HUES64 (cell line): ENCODE data around the gene MLLT3.

Source experiments
- H3K27ac ChIP-seq: 2 replicates; pipeline ENCODE4 v1.7.0; 2013; ENCODE audit warnings: low read depth, low read length, inconsistent platforms
- H3K27me3 ChIP-seq: 2 replicates; pipeline ENCODE4 v1.6.1; 2013; ENCODE audit warnings: mild to moderate bottlenecking, low read length; ENCODE audit not compliant: insufficient read depth
- H3K36me3 ChIP-seq: 2 replicates; pipeline ENCODE4 v1.6.1; 2013; ENCODE audit warnings: mild to moderate bottlenecking, low read length; ENCODE audit not compliant: insufficient read depth
- H3K4me1 ChIP-seq: 2 replicates; pipeline ENCODE4 v1.6.1; 2013; ENCODE audit warnings: mild to moderate bottlenecking, low read length, moderate library complexity; ENCODE audit not compliant: insufficient read depth
- H3K4me3 ChIP-seq: 2 replicates; pipeline ENCODE4 v1.5.1; 2013; ENCODE audit warnings: mild to moderate bottlenecking, low read length, moderate library complexity
- H3K9ac ChIP-seq: 2 replicates; pipeline ENCODE4 v1.6.1; 2013; ENCODE audit warnings: mild to moderate bottlenecking, low read depth, low read length
- H3K9me3 ChIP-seq: 2 replicates; pipeline ENCODE4 v1.6.1; 2013; ENCODE audit warnings: low read depth, low read length; ENCODE audit not compliant: insufficient read depth
- WGBS: fragments of 150-250, 120-280 bp; methylation state at CpG from one replicate; pipeline ENCODE4 v1.1.7; 2013; ENCODE audit warnings: missing lambda C conversion rate; 5-methylcytosine and 5-hydroxymethylcytosine counted together

The MLLT3 gene

GRCh38 chr9:20353931-20354652, 268.2 kb downstream of the MLLT3 start:
- Histone ChIP-seq H3K9ac (no peak overlapping the region), H3K4me3 (no peak overlapping the region), H3K27me3 (no peaks in the 10 kb centered on the region), H3K9me3 (no peaks in the 10 kb centered on the region), H3K4me1 (peaks cover 35% of the 10 kb centered on the region), H3K36me3 (no peaks in the 10 kb centered on the region), H3K27ac (no peak overlapping the region)
- WGBS: 94% methylated on average over 5 of the region's 5 CpGs

GRCh38 chr9:20353524-20353923, 268.8 kb downstream of the MLLT3 start:
- Histone ChIP-seq H3K4me1 (peaks cover 35% of the 10 kb centered on the region), H3K9ac (no peak overlapping the region), H3K27ac (no peak overlapping the region), H3K27me3 (no peaks in the 10 kb centered on the region), H3K9me3 (no peaks in the 10 kb centered on the region), H3K36me3 (no peaks in the 10 kb centered on the region), H3K4me3 (no peak overlapping the region)
- WGBS: 90% methylated on average over 1 of the region's 1 CpG

DNA sequence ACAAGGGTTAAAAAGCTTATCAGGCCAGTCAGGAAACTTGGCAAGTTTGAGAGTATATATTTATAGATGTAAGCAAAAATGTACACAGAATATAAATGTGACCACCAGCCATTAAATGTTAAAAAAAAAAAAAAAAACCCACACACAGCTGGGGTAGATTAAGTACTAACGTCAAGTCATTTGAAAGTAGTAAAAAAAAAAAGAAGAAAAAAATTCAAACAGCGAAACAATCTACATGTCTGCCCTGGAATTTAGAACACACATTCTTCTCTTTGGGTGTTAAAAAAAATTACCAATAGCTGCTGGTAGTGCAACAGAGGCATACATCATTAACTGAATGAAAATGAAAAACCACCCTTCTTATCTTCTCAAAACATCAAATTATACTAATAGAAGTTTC, 269.7 kb downstream of the MLLT3 start:
- no peaks in the 10 kb centered on the region for H3K9me3 ChIP-seq
- H3K27ac ChIP-seq: no peak overlapping the region
- H3K36me3 ChIP-seq: no peaks in the 10 kb centered on the region
- WGBS: no CpG with 5 or more reads among the region's 2 CpGs
- H3K4me1 ChIP-seq: peaks cover 35% of the 10 kb centered on the region
- no peaks in the 10 kb centered on the region for H3K27me3 ChIP-seq
- no peak overlapping the region for H3K4me3 ChIP-seq
- no peak overlapping the region for H3K9ac ChIP-seq

- H3K27me3 ChIP-seq: no peaks in the 10 kb centered on the region
- no peaks in the 10 kb centered on the region for H3K9me3 ChIP-seq
- H3K27ac ChIP-seq: no peak overlapping the region
- H3K9ac ChIP-seq: no peak overlapping the region
- 90% methylated on average over 5 of the region's 5 CpGs for WGBS
- peaks cover 26% of the 10 kb centered on the region for H3K4me1 ChIP-seq
- no peaks in the 10 kb centered on the region for H3K36me3 ChIP-seq
- no peak overlapping the region for H3K4me3 ChIP-seq
Measured at GRCh38 chr9:20351715-20352114, 270.6 kb downstream of the MLLT3 start.

GRCh38 chr9:20349568-20349967, 272.7 kb downstream of the MLLT3 start:
- Histone ChIP-seq H3K4me3 (no peak overlapping the region), H3K9ac (no peak overlapping the region), H3K4me1 (peaks cover 17% of the 10 kb centered on the region), H3K9me3 (no peaks in the 10 kb centered on the region), H3K27me3 (no peaks in the 10 kb centered on the region), H3K36me3 (no peaks in the 10 kb centered on the region), H3K27ac (no peak overlapping the region)
- WGBS: 93% methylated on average over 6 of the region's 6 CpGs

DNA sequence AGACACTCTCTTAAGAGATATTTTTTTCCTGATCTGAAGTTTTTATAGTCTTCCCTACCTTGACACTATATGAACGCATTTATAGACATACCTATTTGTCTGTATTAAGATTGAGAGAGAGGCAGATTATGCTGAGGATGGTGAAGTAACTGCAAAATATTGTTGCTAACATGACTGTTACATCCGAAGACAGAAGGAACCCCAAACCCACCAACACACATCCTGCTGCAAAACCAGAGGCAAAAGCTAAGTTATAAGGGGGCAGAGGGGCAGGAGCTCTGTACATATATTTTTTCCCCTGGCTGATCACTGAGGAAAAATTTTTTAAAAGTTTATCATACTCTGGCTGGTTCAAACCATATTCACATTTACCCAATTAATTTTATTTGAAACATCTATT, 279.0 kb downstream of the MLLT3 start:
- no CpG with 5 or more reads among the region's 2 CpGs for WGBS

GRCh38 chr9:20340511-20340861, 281.8 kb downstream of the MLLT3 start:
- WGBS: 95% methylated on average over 4 of the region's 4 CpGs

More for the DNA sequence above, 279.0 kb downstream of the MLLT3 start:
- no peaks in the 10 kb centered on the region for H3K27me3 ChIP-seq
- no peak overlapping the region for H3K9ac ChIP-seq
- no peaks in the 10 kb centered on the region for H3K36me3 ChIP-seq
- H3K27ac ChIP-seq: no peak overlapping the region
- H3K4me1 ChIP-seq: peaks cover 14% of the 10 kb centered on the region; the same call in 1 of the 2 replicates
- H3K9me3 ChIP-seq: no peaks in the 10 kb centered on the region
- no peak overlapping the region for H3K4me3 ChIP-seq

GRCh38 chr9:20335668-20336332, 286.5 kb downstream of the MLLT3 start:
- H3K4me3 ChIP-seq: no peak overlapping the region

More at GRCh38 chr9:20340511-20340861, 281.8 kb downstream of the MLLT3 start:
- Histone ChIP-seq H3K27ac (no peak overlapping the region), H3K27me3 (no peaks in the 10 kb centered on the region), H3K4me1 (peaks cover 14% of the 10 kb centered on the region; the same call in 1 of the 2 replicates), H3K9me3 (no peaks in the 10 kb centered on the region), H3K36me3 (no peaks in the 10 kb centered on the region), H3K4me3 (no peak overlapping the region), H3K9ac (no peak overlapping the region)

GRCh38 chr9:20333991-20334390, 288.3 kb downstream of the MLLT3 start:
- Histone ChIP-seq H3K9me3 (no peaks in the 10 kb centered on the region), H3K4me1 (no peaks in the 10 kb centered on the region), H3K4me3 (no peak overlapping the region), H3K27ac (no peak overlapping the region), H3K27me3 (no peaks in the 10 kb centered on the region), H3K9ac (no peak overlapping the region), H3K36me3 (no peaks in the 10 kb centered on the region)
- WGBS: 84% methylated on average over 5 of the region's 5 CpGs

More at GRCh38 chr9:20335668-20336332, 286.5 kb downstream of the MLLT3 start:
- H3K27ac ChIP-seq: no peak overlapping the region
- H3K4me1 ChIP-seq: peaks cover 12% of the 10 kb centered on the region; the same call in 1 of the 2 replicates
- no peaks in the 10 kb centered on the region for H3K9me3 ChIP-seq
- WGBS: 95% methylated on average over 4 of the region's 4 CpGs
- H3K27me3 ChIP-seq: no peaks in the 10 kb centered on the region
- H3K9ac ChIP-seq: no peak overlapping the region
- no peaks in the 10 kb centered on the region for H3K36me3 ChIP-seq

DNA sequence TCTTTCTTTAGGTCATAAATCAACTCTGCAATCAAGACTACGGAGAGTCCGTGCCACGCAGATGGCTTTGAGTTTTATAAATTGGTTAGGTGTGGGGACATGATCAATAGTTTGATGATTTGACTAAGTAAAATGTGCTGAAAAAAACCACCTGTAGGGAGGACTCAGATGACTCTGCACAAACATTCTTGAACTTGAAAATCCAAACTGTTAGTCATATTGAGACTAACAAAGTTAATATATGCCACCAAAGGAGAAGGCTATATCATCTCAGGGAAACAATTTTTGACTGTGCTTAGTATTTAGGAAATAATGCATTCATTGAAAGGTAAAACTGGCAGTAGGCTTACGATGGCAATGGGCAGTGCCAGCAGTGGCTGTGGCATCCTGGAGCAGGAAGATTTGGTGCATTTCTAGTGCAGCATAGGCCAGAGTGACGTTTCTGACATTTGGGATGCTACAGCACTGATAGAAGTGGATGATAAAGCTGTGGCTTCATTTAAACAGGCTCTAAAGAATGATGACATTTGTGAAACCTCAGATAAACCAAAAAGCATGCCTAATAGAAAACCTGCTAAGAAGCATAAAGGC, 291.1 kb downstream of the MLLT3 start:
- Histone ChIP-seq H3K27ac (no peak overlapping the region), H3K9me3 (no peaks in the 10 kb centered on the region)
- WGBS: 92% methylated on average over 5 of the region's 5 CpGs

DNA sequence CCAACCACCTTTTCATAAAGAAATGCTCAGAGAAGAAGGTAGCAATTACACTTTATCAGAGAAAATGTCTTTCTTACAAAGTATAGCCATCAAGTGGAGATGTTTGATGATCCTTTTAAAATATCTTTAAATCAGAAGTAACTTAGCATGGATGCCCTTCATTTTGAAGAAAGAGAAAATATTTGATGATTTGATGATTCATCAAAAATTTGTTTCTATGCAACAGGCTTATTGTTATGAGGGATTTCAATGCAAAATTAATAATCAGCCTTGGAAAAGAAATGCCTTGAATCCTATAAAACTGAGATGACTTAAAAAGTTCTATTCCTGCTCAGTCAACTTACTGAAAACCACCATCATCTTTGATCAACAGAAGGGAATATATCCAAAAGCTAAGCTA, 291.6 kb downstream of the MLLT3 start:
- no peaks in the 10 kb centered on the region for H3K36me3 ChIP-seq
- no peaks in the 10 kb centered on the region for H3K4me1 ChIP-seq
- H3K9me3 ChIP-seq: no peaks in the 10 kb centered on the region
- H3K4me3 ChIP-seq: no peak overlapping the region
- H3K9ac ChIP-seq: no peak overlapping the region
- no peaks in the 10 kb centered on the region for H3K27me3 ChIP-seq
- no peak overlapping the region for H3K27ac ChIP-seq

More for the DNA sequence above, 291.1 kb downstream of the MLLT3 start:
- no peak overlapping the region for H3K9ac ChIP-seq
- H3K27me3 ChIP-seq: no peaks in the 10 kb centered on the region
- no peaks in the 10 kb centered on the region for H3K4me1 ChIP-seq
- H3K4me3 ChIP-seq: no peak overlapping the region
- H3K36me3 ChIP-seq: no peaks in the 10 kb centered on the region
